HepG2 (cell line): ENCODE data around the gene RBSN. TPM values are rescaled to one million over a fixed set of nuclear protein-coding genes. Genes with fewer than 3 reads are reported as not detected.

ENCODE experiments used
- ATAC-seq: fragments of 200-7000 bp; cut with Tn5 transposase; 3 replicates; pipeline ENCODE4 v1.9.1; 2020; ENCODE audit warnings: mild to moderate bottlenecking, moderate library complexity
- BruUV-seq: library from RNA; stranded (reverse); fragments of 400-500 nt; replicated peaks from 2 replicates; lab custom pipeline; 2021; lab: Mats Ljungman, UMichigan
- CTCF ChIA-PET: fragments of 300-600 bp; formaldehyde crosslinking; extraction: SDS; loops from one replicate; lab custom pipeline; 2021; ENCODE audit warnings: low total read pairs, inconsistent platforms, low intra/inter-chr PET ratio; lab: Yijun Ruan, JAX
- POLR2A ChIA-PET: fragments of 350-600 bp; sonication (Branson Sonifier 250); formaldehyde crosslinking; loops from one replicate; lab custom pipeline; 2020; ENCODE audit warnings: antibody characterized with exemption, inconsistent platforms; lab: Yijun Ruan, JAX
- DNase-seq: peaks from one replicate; pipeline ENCODE4 v3.0.0-alpha.2; 2015; ENCODE audit warnings: low spot score
- FAIRE-seq: peaks from 3 replicates; lab custom pipeline; 2011; peaks lifted over from hg19 to GRCh38; lab: Jason Lieb, UNC
- H2AFZ ChIP-seq: one replicate; pipeline ENCODE4 v1.6.1; 2011; ENCODE audit warnings: low read length, inconsistent platforms
- H3K27ac ChIP-seq: fragments of 300-600 bp; 3 replicates; pipeline ENCODE4 v1.8.0; 2011; ENCODE audit warnings: mixed run types, mild to moderate bottlenecking, mixed read lengths, low read length, inconsistent platforms; ENCODE audit not compliant: insufficient read depth; ENCODE audit errors: extremely low read length
- H3K27me3 ChIP-seq, 2 experiments: fragments of 200-600 bp in 1 of 2; 2 replicates in 1 of 2; 3 replicates in 1 of 2; pipeline versions ENCODE4 v1.6.0 to v1.8.0; 2011; ENCODE audit warnings: low read length in 2 of 2, mild to moderate bottlenecking in 2 of 2, moderate library complexity in 2 of 2, inconsistent platforms in 1 of 2; ENCODE audit not compliant: insufficient read depth in 2 of 2, control insufficient read depth in 1 of 2
- H3K36me3 ChIP-seq, 2 experiments: fragments of 200-600 bp in 1 of 2; replicated peaks in 1 of 2; 2 replicates in 1 of 2; 3 replicates in 1 of 2; pipeline versions ENCODE4 v1.5.1 to v1.8.0; 2011; ENCODE audit warnings: low read length in 2 of 2, inconsistent platforms in 1 of 2; ENCODE audit not compliant: insufficient read depth in 2 of 2, control insufficient read depth in 1 of 2
- H3K4me1 ChIP-seq: 2 replicates; pipeline ENCODE4 v1.5.1; 2012; ENCODE audit warnings: low read length, inconsistent platforms; ENCODE audit not compliant: insufficient read depth
- H3K4me2 ChIP-seq: 2 replicates; pipeline ENCODE4 v1.6.0; 2011; ENCODE audit warnings: low read depth, low read length, inconsistent platforms
- H3K4me3 ChIP-seq, 3 experiments: fragments of 200-600 bp in 1 of 3; sonication (generic), shearing (Covaris generic) in 1 of 3; replicated peaks in 1 of 3; 2 replicates each; pipeline ENCODE4 v1.5.1; 2011 to 2016; ENCODE audit warnings: low read length in 3 of 3, inconsistent platforms in 2 of 3, low read depth in 2 of 3, mild to moderate bottlenecking in 2 of 3, control low read depth in 1 of 3, mixed read lengths in 1 of 3; ENCODE audit not compliant: insufficient read depth in 1 of 3
- H3K79me2 ChIP-seq: one replicate; pipeline ENCODE4 v1.6.1; 2011; ENCODE audit warnings: low read length, inconsistent platforms; ENCODE audit not compliant: insufficient read depth
- H3K9ac ChIP-seq: 2 replicates; pipeline ENCODE4 v1.6.0; 2011; ENCODE audit warnings: mild to moderate bottlenecking, low read depth, low read length, inconsistent platforms; ENCODE audit not compliant: insufficient read depth
- H3K9me3 ChIP-seq: 2 replicates; pipeline ENCODE4 v1.5.1; 2012; ENCODE audit warnings: mild to moderate bottlenecking, low read length
- H4K20me1 ChIP-seq: 2 replicates; pipeline ENCODE4 v1.6.0; 2011; ENCODE audit warnings: inconsistent platforms, mild to moderate bottlenecking, low read length, moderate library complexity; ENCODE audit not compliant: insufficient read depth
- CREB1 ChIP-seq, 2 experiments: fragments of 450-650 bp in 1 of 2; IDR thresholded peaks; 2 replicates each; pipeline ENCODE4 v1.6.1; 2016 to 2017; ENCODE audit warnings: control low read depth in 1 of 2, mild to moderate bottlenecking in 1 of 2, missing compliant biosample characterization in 1 of 2, missing genetic modification characterization in 1 of 2
- JDP2 ChIP-seq: sonication (generic); formaldehyde crosslinking; IDR thresholded peaks from 2 replicates; pipeline ENCODE4 v1.8.1; 2022; ENCODE audit warnings: missing genetic modification reagents, borderline replicate concordance
- MXD3 ChIP-seq: IDR thresholded peaks from 2 replicates; pipeline ENCODE4 v1.6.1; 2016; ENCODE audit warnings: mild to moderate bottlenecking, missing biosample characterization, missing genetic modification reagents
- NAIF1 ChIP-seq: sonication (generic); formaldehyde crosslinking; IDR thresholded peaks from 2 replicates; pipeline ENCODE4 v1.5.0; 2020; ENCODE audit warnings: mild to moderate bottlenecking, missing genetic modification reagents, borderline replicate concordance
- NFAT5 ChIP-seq: sonication (generic); formaldehyde crosslinking; IDR thresholded peaks from 2 replicates; pipeline ENCODE4 v1.4.0; 2020; ENCODE audit warnings: missing genetic modification reagents
- SOX5 ChIP-seq: IDR thresholded peaks from 2 replicates; pipeline ENCODE4 v1.6.1; 2016; ENCODE audit warnings: borderline replicate concordance
- ZFP62 ChIP-seq: sonication (generic); formaldehyde crosslinking; IDR thresholded peaks from 2 replicates; pipeline ENCODE4 v1.4.0; 2020; ENCODE audit warnings: missing genetic modification reagents
- ZIK1 ChIP-seq: sonication (generic); formaldehyde crosslinking; IDR thresholded peaks from 2 replicates; pipeline ENCODE4 v1.5.0; 2020; ENCODE audit warnings: mild to moderate bottlenecking, low read depth, missing genetic modification reagents, borderline replicate concordance
- ZNF235 ChIP-seq: sonication (generic); formaldehyde crosslinking; IDR thresholded peaks from 2 replicates; pipeline ENCODE4 v1.8.1; 2023; ENCODE audit warnings: mild to moderate bottlenecking, missing genetic modification reagents, borderline replicate concordance
- ZNF343 ChIP-seq: sonication (generic); formaldehyde crosslinking; IDR thresholded peaks from 2 replicates; pipeline ENCODE4 v1.4.0; 2020; ENCODE audit warnings: mild to moderate bottlenecking, missing genetic modification reagents
- ZNF720 ChIP-seq: sonication (generic); formaldehyde crosslinking; IDR thresholded peaks from 2 replicates; pipeline ENCODE4 v1.4.0; 2020; ENCODE audit warnings: missing genetic modification reagents
- WGBS: methylation state at CpG from one replicate; pipeline ENCODE4 v1.1.6; 2017; ENCODE audit warnings: low lambda C conversion rate; 5-methylcytosine and 5-hydroxymethylcytosine counted together
- in situ Hi-C: cut with HindIII; loops from 2 replicates; pipeline ENCODE4 v1.10.0; 2017; ENCODE audit warnings: low pct_unique_long_range_greater_than_20kb; ENCODE audit not compliant: extremely low pct_ligation_motif_present
- intact Hi-C: fragments of 100-400 bp; cut with micrococcal nuclease; formaldehyde crosslinking; loops from one replicate; pipeline ENCODE4 v1.10.0; 2022; ENCODE audit not compliant: unreplicated experiment
- polyA plus RNA-seq, 8 experiments: library from polyadenylated mRNA; depleted of rRNA in 3 of 8; stranded (reverse) in 7 of 8; unstranded in 1 of 8; fragments of >200 nt; fragmentation: Illumina TruSeq in 4 of 8; extraction: Trizol in 4 of 8; gene quantifications; 2 replicates each; pipeline versions ENCODE4 v1.2.1 to v1.2.3, GENCODE V29; 2011 to 2016; ENCODE audit warnings: low read depth in 4 of 8, missing spikeins in 1 of 8, mixed read lengths in 1 of 8; ENCODE audit not compliant: insufficient read depth in 1 of 8
- total RNA-seq, 5 experiments: library from RNA; depleted of rRNA; stranded (reverse); fragments of >200 nt; fragmentation: Illumina TruSeq; extraction: Trizol; gene quantifications; 2 replicates each; pipeline ENCODE4 v1.2.3, GENCODE V29; 2016; ENCODE audit warnings: low read depth in 1 of 5

RBSN gene
- total and polyA plus RNA-seq, 2 of the 13 experiments (the other 11 are each of a cell fraction or from before 2014, with no cell fraction given) = 7.9 to 11.8 TPM

- peaks cover 17% of the 10 kb centered on the region for H3K4me1 ChIP-seq
- ChIA-PET CTCF (no interaction called here), POLR2A (no interaction called here)
- WGBS = 100% methylated on average over 3 of the region's 3 CpGs
- no peaks in the 10 kb centered on the region for H4K20me1 ChIP-seq
- ATAC-seq (no peak), FAIRE-seq (no peak)
- H3K9ac ChIP-seq = no peak overlapping the region
- in situ Hi-C loops = no loop called here
- no peaks in the 10 kb centered on the region for H3K9me3 ChIP-seq
- no peak overlapping the region for H3K4me2 ChIP-seq
- TF ChIP-seq ZNF720 (CRISPR knock-in tag) (no peak), NAIF1 (CRISPR knock-in tag) (no peak), CREB1 (IDR thresholded peaks at IDR 0.05) (no peak), CREB1 (CRISPR knock-in tag; IDR thresholded peaks at IDR 0.05) (no peak)
- TF ChIP-seq, all 625 proteins: peak for 0
- Histone ChIP-seq H3K27me3 (no peaks in the 10 kb centered on the region; a peak in 2 of 5 replicates), H3K36me3 (peaks cover 10 to 23% of the 10 kb centered on the region in 2 experiments), H3K27ac (no peak overlapping the region), H3K4me3 (no peak overlapping the region), H3K79me2 (peaks cover 17% of the 10 kb centered on the region), H2AFZ (no peak overlapping the region)
- no TSS peak for BruUV-seq
- intact Hi-C loops = no loop called here
- DNase-seq = no peak
Measured at GRCh38 chr3:15096046-15096445, 2.9 kb downstream of the RBSN start.

- ATAC-seq (no peak), FAIRE-seq (no peak), DNase-seq (no peak)
- in situ Hi-C loops = no loop called here
- H3K27me3 ChIP-seq = no peaks in the 10 kb centered on the region; a peak in 2 of 5 replicates
- no peaks in the 10 kb centered on the region for H3K9me3 ChIP-seq
- WGBS = 94% methylated on average over 5 of the region's 5 CpGs
- ChIA-PET POLR2A (no interaction called here), CTCF (no interaction called here)
- no peak overlapping the region for H2AFZ ChIP-seq
- H3K27ac ChIP-seq = no peak overlapping the region
- H3K79me2 ChIP-seq = peaks cover 17% of the 10 kb centered on the region
- intact Hi-C loops = no loop called here
- H3K4me1 ChIP-seq = peaks cover 7% of the 10 kb centered on the region
- H3K4me2 ChIP-seq = no peak overlapping the region
- no peaks in the 10 kb centered on the region for H4K20me1 ChIP-seq
- H3K4me3 ChIP-seq = no peak overlapping the region
- H3K9ac ChIP-seq = no peak overlapping the region
- H3K36me3 ChIP-seq = peaks cover 13 to 33% of the 10 kb centered on the region in 2 experiments
- BruUV-seq = no TSS peak
- TF ChIP-seq ZNF235 (CRISPR knock-in tag) (no peak), MXD3 (CRISPR knock-in tag) (no peak), ZNF343 (CRISPR knock-in tag) (no peak), ZFP62 (no peak), SOX5 (CRISPR knock-in tag) (no peak), JDP2 (no peak), ZIK1 (no peak), NFAT5 (no peak)
Measured at GRCh38 chr3:15094187-15094875, 4.6 kb downstream of the RBSN start.
